Body of pancreas (tissue), 4 donors: ENCODE measurements around the gene TAF6. TPM values are rescaled to one million over a fixed set of nuclear protein-coding genes. Genes with fewer than 3 reads are reported as not detected.

Experiments
- ATAC-seq: fragments of 150-250 bp; one replicate; pipeline ENCODE4 v1.9.1; 2016
- DNase-seq, 4 donors: peaks; one replicate each; pipeline ENCODE4 v3.0.0-alpha.2; 2019
- H3K27ac ChIP-seq, 4 donors: fragments of 200-600 bp; sonication (generic); 1 replicate in 3 of 4; 2 replicates in 1 of 4; pipeline versions ENCODE4 v1.5.1 to v1.6.1; 2016 to 2019; ENCODE audit warnings: mild to moderate bottlenecking in 1 of 4, mixed read lengths in 1 of 4, moderate library complexity in 1 of 4
- H3K27me3 ChIP-seq, 2 donors: fragments of 200-600 bp; sonication (generic); one replicate each; pipeline ENCODE4 v1.6.0; 2016; ENCODE audit warnings: mild to moderate bottlenecking in 1 of 2
- H3K36me3 ChIP-seq, 2 donors: fragments of 200-600 bp; sonication (generic); replicated peaks in 1 of 2; 2 replicates each; pipeline ENCODE4 v1.5.1; 2016; ENCODE audit warnings: low read depth in 2 of 2; ENCODE audit not compliant: insufficient read depth in 1 of 2
- H3K4me1 ChIP-seq: fragments of 200-600 bp; sonication (generic); one replicate; pipeline ENCODE4 v1.6.0; 2016
- H3K4me3 ChIP-seq, 2 donors: fragments of 200-600 bp; sonication (generic); 1 replicate in 1 of 2; 2 replicates in 1 of 2; pipeline ENCODE4 v1.5.1; 2016 to 2019
- H3K9me3 ChIP-seq, 3 donors: fragments of 200-600 bp; sonication (generic); 1 replicate in 2 of 3; 2 replicates in 1 of 3; pipeline ENCODE4 v1.5.1; 2016
- CTCF ChIP-seq, 7 experiments: fragments of 450-650 bp in 4 of 7; fragments of 200-600 bp in 3 of 7; sonication (generic) in 3 of 7; IDR thresholded peaks; one replicate each; pipeline ENCODE4 v1.5.1; 2016 to 2019; ENCODE audit warnings: antibody characterized with exemption in 7 of 7
- POLR2A ChIP-seq, 3 donors: fragments of 450-650 bp; IDR thresholded peaks; one replicate each; pipeline ENCODE4 v1.6.1; 2016; ENCODE audit warnings: antibody characterized with exemption in 3 of 3, mild to moderate bottlenecking in 2 of 3
- WGBS, 2 donors: methylation state at CpG; one replicate each; pipeline ENCODE4 v1.1.5; 2017; 5-methylcytosine and 5-hydroxymethylcytosine counted together
- intact Hi-C: fragments of 100-400 bp; cut with DNase I; formaldehyde crosslinking; loops from one replicate; pipeline ENCODE4 v1.15.1; 2023
- total RNA-seq, 2 donors: library from RNA; depleted of rRNA; stranded (reverse); fragments of >200 nt; gene quantifications; one replicate each; pipeline ENCODE4 v1.1.0, GENCODE V29; 2016

TAF6 gene
- total RNA-seq, 2 donors from 2014 or later: 30.4 to 51.7 TPM

DNA sequence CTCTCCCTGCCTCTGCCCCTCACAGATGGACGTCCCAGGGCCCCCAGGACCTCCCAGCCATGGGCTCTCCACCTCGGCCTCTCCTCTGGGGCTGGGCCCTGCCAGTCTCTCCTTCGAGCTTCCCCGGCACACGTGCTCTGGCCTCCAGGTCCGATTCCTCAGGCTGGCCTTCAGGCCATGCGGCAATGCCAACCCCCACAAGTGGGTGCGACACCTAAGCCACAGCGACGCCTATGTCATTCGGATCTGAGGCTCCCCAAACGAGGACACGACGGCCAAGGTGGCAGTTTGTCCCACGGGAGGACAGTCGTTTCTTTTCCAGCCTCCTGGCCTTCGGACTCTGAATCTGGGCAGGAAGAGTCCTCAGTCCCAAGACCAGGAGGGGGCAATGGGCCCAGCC is 12.5 kb downstream of the TAF6 start:
- intact Hi-C loops: no loop called here
- WGBS, 2 donors: 71 to 87% methylated on average over 11 to 17 of the region's 17 CpGs
- H3K36me3 ChIP-seq: peaks cover 3 to 14% of the 10 kb centered on the region in 2 donors

GRCh38 chr7:100105534-100105933 is 13.6 kb downstream of the TAF6 start:
- no peak for TF ChIP-seq CTCF (IDR thresholded peaks at IDR 0.05)
- no peak for TF ChIP-seq POLR2A (IDR thresholded peaks at IDR 0.05)
- ATAC-seq: no peak
- intact Hi-C loops: no loop called here
- Histone ChIP-seq H3K4me1 (peaks cover 13% of the 10 kb centered on the region), H3K9me3 (no peaks in the 10 kb centered on the region), H3K36me3 (peaks cover 0 to 14% of the 10 kb centered on the region in 2 donors), H3K27me3 (no peaks in the 10 kb centered on the region), H3K27ac (no peak overlapping the region), H3K4me3 (no peak overlapping the region)
- DNase-seq: no peak
- WGBS, 2 donors: 96 to 100% methylated on average over 4 of the region's 4 CpGs

More for the DNA sequence above, 12.5 kb downstream of the TAF6 start:
- H3K9me3 ChIP-seq: no peaks in the 10 kb centered on the region
- H3K27me3 ChIP-seq: no peaks in the 10 kb centered on the region
- ATAC-seq (no peak), DNase-seq (no peak)
- no peak overlapping the region for H3K4me3 ChIP-seq
- no peak overlapping the region for H3K27ac ChIP-seq
- TF ChIP-seq CTCF (IDR thresholded peaks at IDR 0.05) (no peak), POLR2A (IDR thresholded peaks at IDR 0.05) (no peak)
- H3K4me1 ChIP-seq: peaks cover 9% of the 10 kb centered on the region

- H3K4me3 ChIP-seq: no peak overlapping the region
- DNase-seq (no peak), ATAC-seq (no peak)
- no peaks in the 10 kb centered on the region for H3K9me3 ChIP-seq
- H3K4me1 ChIP-seq: peaks cover 27% of the 10 kb centered on the region
- TF ChIP-seq POLR2A (IDR thresholded peaks at IDR 0.05): no peak
- no peak for TF ChIP-seq CTCF (IDR thresholded peaks at IDR 0.05)
- intact Hi-C loops: no loop called here
- 87 to 89% methylated on average over 13 to 17 of the region's 17 CpGs for WGBS, 2 donors
- H3K36me3 ChIP-seq: peaks cover 0 to 14% of the 10 kb centered on the region in 2 donors
- H3K27ac ChIP-seq: no peak overlapping the region
- no peaks in the 10 kb centered on the region for H3K27me3 ChIP-seq
Measured at GRCh38 chr7:100102950-100103840, 16.0 kb downstream of the TAF6 start.

DNA sequence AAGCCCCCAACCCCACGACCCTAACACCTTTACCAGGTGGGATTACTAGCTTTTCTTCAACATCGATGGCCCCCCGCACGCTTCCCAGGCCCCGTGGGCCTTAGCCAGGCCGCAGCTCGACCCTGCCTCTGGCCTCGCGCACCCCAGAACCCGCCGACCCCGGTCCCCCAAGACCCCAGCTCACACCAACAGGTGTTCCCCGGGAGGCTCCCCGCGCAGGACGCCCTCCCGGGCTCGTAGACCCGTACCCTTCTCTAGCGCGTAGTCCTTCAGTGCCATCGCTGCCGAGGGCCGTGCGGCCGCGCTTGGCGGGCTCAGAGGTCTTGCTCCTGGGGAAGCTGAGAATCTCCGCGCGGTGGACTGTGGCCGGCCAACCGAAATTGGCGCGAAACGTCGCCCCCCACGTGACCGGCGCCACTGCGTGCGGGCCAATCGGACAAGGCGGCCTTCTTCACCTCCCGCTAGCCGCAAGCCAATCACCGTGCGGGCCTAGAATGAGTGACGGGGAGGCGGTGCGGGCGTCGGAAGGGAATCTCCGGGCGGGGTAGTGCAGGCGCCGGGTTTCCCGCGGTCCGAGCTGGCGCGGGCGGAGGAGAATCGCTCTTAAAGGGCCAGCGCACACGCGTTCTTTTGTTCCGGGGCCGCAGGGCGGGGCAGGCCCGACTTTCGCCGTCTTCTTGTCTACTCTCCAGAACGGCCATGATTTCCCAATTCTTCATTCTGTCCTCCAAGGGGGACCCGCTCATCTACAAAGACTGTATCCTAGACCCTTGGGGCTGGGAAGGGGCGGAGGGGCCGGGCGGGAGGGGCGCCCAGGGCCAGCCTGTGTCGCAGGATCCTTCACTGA is 17.9 kb downstream of the TAF6 start, which contains the start of the genes AP4M1 and MCM7:
TSS of gene AP4M1 (plus strand) at position 628 of the 847 bp plus-strand sequence. CDS start at position 700, 72 bp downstream.
TSS of gene MCM7 (minus strand) at position 382 of the 847 bp plus-strand sequence. CDS start at position 279, 103 bp downstream.
- intact Hi-C loops: no loop called here
- 0 to 1% methylated on average over 1 to 53 of the region's 80 CpGs for WGBS, 2 donors
- TF ChIP-seq CTCF (IDR thresholded peaks at IDR 0.05) (no peak), POLR2A (IDR thresholded peaks at IDR 0.05) (peak in 1 of 3 donors; percentile 49)
- peak within 1 kb of the TSS; percentile 63 to 75 for H3K4me3 ChIP-seq
- no peaks in the 10 kb centered on the region for H3K27me3 ChIP-seq
- peak within 1 kb of the TSS; percentile 87 to 96 (median 90) for H3K27ac ChIP-seq
- H3K9me3 ChIP-seq: no peaks in the 10 kb centered on the region
- peak; percentile 92 for ATAC-seq
- peak; percentile 98 to 99 (median 98) for DNase-seq
- peaks cover 8 to 24% of the 10 kb centered on the region in 2 donors for H3K36me3 ChIP-seq
- peaks cover 27% of the 10 kb centered on the region for H3K4me1 ChIP-seq
